ENCODE measurements around the gene NFATC2.

DNA sequence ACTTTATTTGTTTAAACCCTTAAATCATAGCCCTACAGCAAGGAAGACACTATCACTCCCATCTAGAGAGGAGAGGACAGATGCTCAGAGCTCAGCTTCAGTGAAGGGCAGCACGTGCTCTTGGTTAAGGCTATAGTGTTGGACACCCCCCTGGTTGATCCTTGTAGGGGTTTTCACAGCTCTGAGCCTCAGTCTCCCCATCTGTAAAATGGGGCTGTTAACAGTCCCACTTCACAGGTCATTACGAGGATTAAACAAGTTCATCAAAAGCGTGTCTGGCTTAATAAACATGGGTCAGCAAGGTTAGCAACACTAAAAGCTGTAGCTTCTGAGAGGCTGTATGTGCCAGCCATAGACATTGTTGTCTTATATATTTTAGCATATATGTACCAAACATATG, 82.4 kb downstream of the NFATC2 start:
- TF ChIP-seq, protein P1, sequence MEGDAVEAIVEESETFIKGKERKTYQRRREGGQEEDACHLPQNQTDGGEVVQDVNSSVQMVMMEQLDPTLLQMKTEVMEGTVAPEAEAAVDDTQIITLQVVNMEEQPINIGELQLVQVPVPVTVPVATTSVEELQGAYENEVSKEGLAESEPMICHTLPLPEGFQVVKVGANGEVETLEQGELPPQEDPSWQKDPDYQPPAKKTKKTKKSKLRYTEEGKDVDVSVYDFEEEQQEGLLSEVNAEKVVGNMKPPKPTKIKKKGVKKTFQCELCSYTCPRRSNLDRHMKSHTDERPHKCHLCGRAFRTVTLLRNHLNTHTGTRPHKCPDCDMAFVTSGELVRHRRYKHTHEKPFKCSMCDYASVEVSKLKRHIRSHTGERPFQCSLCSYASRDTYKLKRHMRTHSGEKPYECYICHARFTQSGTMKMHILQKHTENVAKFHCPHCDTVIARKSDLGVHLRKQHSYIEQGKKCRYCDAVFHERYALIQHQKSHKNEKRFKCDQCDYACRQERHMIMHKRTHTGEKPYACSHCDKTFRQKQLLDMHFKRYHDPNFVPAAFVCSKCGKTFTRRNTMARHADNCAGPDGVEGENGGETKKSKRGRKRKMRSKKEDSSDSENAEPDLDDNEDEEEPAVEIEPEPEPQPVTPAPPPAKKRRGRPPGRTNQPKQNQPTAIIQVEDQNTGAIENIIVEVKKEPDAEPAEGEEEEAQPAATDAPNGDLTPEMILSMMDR (IDR thresholded peaks at IDR 0.05; ENCODE audit: insufficient read depth, low read depth, low read length), result no peak
- no peak for TF ChIP-seq EZH2 (IDR thresholded peaks at IDR 0.05; ENCODE audit: insufficient read depth, low read length)

Data from astrocyte (in vitro differentiated cells and primary cell).